Measurements from ENCODE around the gene SPATA13. TPM values are rescaled to one million over a fixed set of nuclear protein-coding genes. Genes with fewer than 3 reads are reported as not detected.

Gene SPATA13
- total and polyA plus RNA-seq, 2 experiments from 2014 or later: 2.4 to 4.6 TPM

- peak overlapping the region; percentile 69 for H3K9ac ChIP-seq
Observed at GRCh38 chr13:24167666-24168391, 7.3 kb downstream of the SPATA13 start.

GRCh38 chr13:24168392-24168750 lies 7.9 kb downstream of the SPATA13 start:
- no peaks in the 10 kb centered on the region for H4K20me1 ChIP-seq (ENCODE audit: insufficient read depth)
- H3K36me3 ChIP-seq (ENCODE audit: low read depth): no peaks in the 10 kb centered on the region
- DNase-seq: peak; percentile 86
- H3K4me1 ChIP-seq (ENCODE audit: insufficient read depth): peaks cover 52% of the 10 kb centered on the region
- peak overlapping the region; percentile 68 for H2AFZ ChIP-seq
- in situ Hi-C loops (cut with MboI): no loop called here
- no peaks in the 10 kb centered on the region for H3K27me3 ChIP-seq (replicated peaks; ENCODE audit: insufficient read depth)
- TF ChIP-seq EZH2phosphoT487 (IDR thresholded peaks at IDR 0.05; ENCODE audit: insufficient read depth, low read depth) (no peak), EZH2 (IDR thresholded peaks at IDR 0.05; ENCODE audit: insufficient read depth, poor library complexity, severe bottlenecking) (no peak)
- no peaks in the 10 kb centered on the region for H3K9me3 ChIP-seq (ENCODE audit: low read depth)
- H3K27ac ChIP-seq: peak overlapping the region; percentile 89
- H3K4me3 ChIP-seq: peak overlapping the region; percentile 45
- H3K9me2 ChIP-seq (ENCODE audit: insufficient read depth): no peaks in the 10 kb centered on the region
- peaks cover 53% of the 10 kb centered on the region for H3F3A ChIP-seq (ENCODE audit: insufficient read depth)
- peak overlapping the region; percentile 71 for H3K4me2 ChIP-seq (ENCODE audit: unreplicated experiment)
- peaks cover 3% of the 10 kb centered on the region for H3K79me2 ChIP-seq (ENCODE audit: insufficient read depth)
- H3K9ac ChIP-seq: peak overlapping the region; percentile 69
- WGBS, 2 experiments (ENCODE audit: low coverage in 1 of 2, low lambda C conversion rate in 2 of 2, missing lambda C conversion rate in 2 of 2): 15 to 19% methylated on average over 6 of the region's 6 CpGs

More at GRCh38 chr13:24167666-24168391, 7.3 kb downstream of the SPATA13 start:
- Histone ChIP-seq H3K4me3 (peak overlapping the region; percentile 45), H3K4me1 (ENCODE audit: insufficient read depth) (peaks cover 52% of the 10 kb centered on the region), H4K20me1 (ENCODE audit: insufficient read depth) (no peaks in the 10 kb centered on the region), H3K9me3 (ENCODE audit: low read depth) (no peaks in the 10 kb centered on the region), H3K27ac (peak overlapping the region; percentile 89), H2AFZ (peak overlapping the region; percentile 68), H3K9me2 (ENCODE audit: insufficient read depth) (no peaks in the 10 kb centered on the region), H3K27me3 (replicated peaks; ENCODE audit: insufficient read depth) (no peaks in the 10 kb centered on the region), H3K4me2 (ENCODE audit: unreplicated experiment) (peak overlapping the region; percentile 71), H3K36me3 (ENCODE audit: low read depth) (no peaks in the 10 kb centered on the region), H3K79me2 (ENCODE audit: insufficient read depth) (peaks cover 2% of the 10 kb centered on the region), H3F3A (ENCODE audit: insufficient read depth) (peaks cover 51% of the 10 kb centered on the region)
- in situ Hi-C loops (cut with MboI): no loop called here
- TF ChIP-seq EZH2 (IDR thresholded peaks at IDR 0.05; ENCODE audit: insufficient read depth, poor library complexity, severe bottlenecking) (no peak), EZH2phosphoT487 (IDR thresholded peaks at IDR 0.05; ENCODE audit: insufficient read depth, low read depth) (no peak)
- DNase-seq: peak; percentile 48
- WGBS, 2 experiments (ENCODE audit: low coverage in 1 of 2, low lambda C conversion rate in 2 of 2, missing lambda C conversion rate in 2 of 2): 3 to 9% methylated on average over 6 of the region's 6 CpGs

GRCh38 chr13:24168979-24169378 lies 8.5 kb downstream of the SPATA13 start:
- peaks cover 52% of the 10 kb centered on the region for H3K4me1 ChIP-seq (ENCODE audit: insufficient read depth)
- no peaks in the 10 kb centered on the region for H3K9me2 ChIP-seq (ENCODE audit: insufficient read depth)
- H3K79me2 ChIP-seq (ENCODE audit: insufficient read depth): peaks cover 7% of the 10 kb centered on the region
- no peaks in the 10 kb centered on the region for H3K27me3 ChIP-seq (replicated peaks; ENCODE audit: insufficient read depth)
- TF ChIP-seq EZH2phosphoT487 (IDR thresholded peaks at IDR 0.05; ENCODE audit: insufficient read depth, low read depth): no peak
- no peak for TF ChIP-seq EZH2 (IDR thresholded peaks at IDR 0.05; ENCODE audit: insufficient read depth, poor library complexity, severe bottlenecking)
- H3K36me3 ChIP-seq (ENCODE audit: low read depth): no peaks in the 10 kb centered on the region
- peak overlapping the region; percentile 27; the same call in 1 of the 2 replicates for H3K4me3 ChIP-seq
- peaks cover 53% of the 10 kb centered on the region for H3F3A ChIP-seq (ENCODE audit: insufficient read depth)
- peak; percentile 57 for DNase-seq
- peak overlapping the region; percentile 71 for H3K4me2 ChIP-seq (ENCODE audit: unreplicated experiment)
- peak overlapping the region; percentile 89 for H3K27ac ChIP-seq
- in situ Hi-C loops (cut with MboI): no loop called here
- no peaks in the 10 kb centered on the region for H3K9me3 ChIP-seq (ENCODE audit: low read depth)
- peak overlapping the region; percentile 75 for H2AFZ ChIP-seq
- H3K9ac ChIP-seq: peak overlapping the region; percentile 69
- 23 to 26% methylated on average over 5 of the region's 5 CpGs for WGBS, 2 experiments (ENCODE audit: low coverage in 1 of 2, low lambda C conversion rate in 2 of 2, missing lambda C conversion rate in 2 of 2)
- no peaks in the 10 kb centered on the region for H4K20me1 ChIP-seq (ENCODE audit: insufficient read depth)

- Histone ChIP-seq H3K9me2 (ENCODE audit: insufficient read depth) (no peaks in the 10 kb centered on the region), H3K79me2 (ENCODE audit: insufficient read depth) (peaks cover 32% of the 10 kb centered on the region), H3K9me3 (ENCODE audit: low read depth) (no peaks in the 10 kb centered on the region), H4K20me1 (ENCODE audit: insufficient read depth) (no peaks in the 10 kb centered on the region), H3K27me3 (replicated peaks; ENCODE audit: insufficient read depth) (no peaks in the 10 kb centered on the region), H2AFZ (0 out of 2 replicates have a peak overlapping the region, but pooled peaks have one; percentile 29), H3K9ac (no peak overlapping the region), H3K4me3 (no peak overlapping the region), H3K36me3 (ENCODE audit: low read depth) (no peaks in the 10 kb centered on the region), H3F3A (ENCODE audit: insufficient read depth) (peaks cover 32% of the 10 kb centered on the region), H3K27ac (no peak overlapping the region), H3K4me1 (ENCODE audit: insufficient read depth) (peaks cover 32% of the 10 kb centered on the region), H3K4me2 (ENCODE audit: unreplicated experiment) (peak overlapping the region; percentile 24)
- in situ Hi-C loops (cut with MboI): no loop called here
- 33 to 34% methylated on average over 4 of the region's 4 CpGs for WGBS, 2 experiments (ENCODE audit: low coverage in 1 of 2, low lambda C conversion rate in 2 of 2, missing lambda C conversion rate in 2 of 2)
- TF ChIP-seq EZH2 (IDR thresholded peaks at IDR 0.05; ENCODE audit: insufficient read depth, poor library complexity, severe bottlenecking) (no peak), EZH2phosphoT487 (IDR thresholded peaks at IDR 0.05; ENCODE audit: insufficient read depth, low read depth) (no peak)
- DNase-seq: peak; percentile 44
Observed at GRCh38 chr13:24172071-24172470, 11.6 kb downstream of the SPATA13 start.

Measured in GM23248 (cell line).